SK-N-SH treated with all-trans-retinoic acid at 6 μM for 48 hours (cell line): ENCODE measurements around the gene TKTL1.

Experiments used
- ESRRG ChIP-seq: fragments of 250-450 bp; sonication (Bioruptor Pico); IDR thresholded peaks from 2 replicates; pipeline ENCODE4 v1.6.1; 2021; ENCODE audit warnings: mild to moderate bottlenecking
- PPARA ChIP-seq: fragments of 250-450 bp; sonication (Bioruptor Pico); IDR thresholded peaks from 2 replicates; pipeline ENCODE4 v1.5.0; 2020; ENCODE audit warnings: mild to moderate bottlenecking, borderline replicate concordance
- ZC3H10 ChIP-seq: fragments of 250-450 bp; sonication (Bioruptor Pico); IDR thresholded peaks from 2 replicates; pipeline ENCODE4 v1.5.1; 2021; ENCODE audit warnings: mild to moderate bottlenecking, moderate library complexity
- ZFP30 ChIP-seq: fragments of 450-650 bp; formaldehyde crosslinking; IDR thresholded peaks from 2 replicates; pipeline ENCODE4 v1.5.0; 2022; ENCODE audit warnings: mild to moderate bottlenecking, moderate library complexity
- ZNF565 ChIP-seq: fragments of 450-650 bp; formaldehyde crosslinking; conservative IDR thresholded peaks from 2 replicates; pipeline ENCODE4 v1.5.0; 2020; ENCODE audit warnings: low read depth, mild to moderate bottlenecking, moderate library complexity
- ZNF8 ChIP-seq: fragments of 450-650 bp; formaldehyde crosslinking; IDR thresholded peaks from 2 replicates; pipeline ENCODE4 v1.5.0; 2020; ENCODE audit warnings: mild to moderate bottlenecking, moderate library complexity
- TF ChIP-seq, protein P1 (sequence below): fragments of 250-450 bp; sonication (Bioruptor Pico); IDR thresholded peaks from 2 replicates; pipeline ENCODE4 v1.5.1; 2021; ENCODE audit warnings: mild to moderate bottlenecking, moderate library complexity
- TF ChIP-seq, protein P2 (sequence below): fragments of 250-450 bp; sonication (Bioruptor Pico); IDR thresholded peaks from 2 replicates; pipeline ENCODE4 v1.5.1; 2020; ENCODE audit warnings: low read depth, mild to moderate bottlenecking, moderate library complexity
- TF ChIP-seq, protein P3 (sequence below): fragments of 250-450 bp; sonication (Bioruptor Pico); IDR thresholded peaks from 2 replicates; pipeline ENCODE4 v1.8.0; 2020; ENCODE audit warnings: mild to moderate bottlenecking, moderate library complexity, borderline replicate concordance

DNA sequence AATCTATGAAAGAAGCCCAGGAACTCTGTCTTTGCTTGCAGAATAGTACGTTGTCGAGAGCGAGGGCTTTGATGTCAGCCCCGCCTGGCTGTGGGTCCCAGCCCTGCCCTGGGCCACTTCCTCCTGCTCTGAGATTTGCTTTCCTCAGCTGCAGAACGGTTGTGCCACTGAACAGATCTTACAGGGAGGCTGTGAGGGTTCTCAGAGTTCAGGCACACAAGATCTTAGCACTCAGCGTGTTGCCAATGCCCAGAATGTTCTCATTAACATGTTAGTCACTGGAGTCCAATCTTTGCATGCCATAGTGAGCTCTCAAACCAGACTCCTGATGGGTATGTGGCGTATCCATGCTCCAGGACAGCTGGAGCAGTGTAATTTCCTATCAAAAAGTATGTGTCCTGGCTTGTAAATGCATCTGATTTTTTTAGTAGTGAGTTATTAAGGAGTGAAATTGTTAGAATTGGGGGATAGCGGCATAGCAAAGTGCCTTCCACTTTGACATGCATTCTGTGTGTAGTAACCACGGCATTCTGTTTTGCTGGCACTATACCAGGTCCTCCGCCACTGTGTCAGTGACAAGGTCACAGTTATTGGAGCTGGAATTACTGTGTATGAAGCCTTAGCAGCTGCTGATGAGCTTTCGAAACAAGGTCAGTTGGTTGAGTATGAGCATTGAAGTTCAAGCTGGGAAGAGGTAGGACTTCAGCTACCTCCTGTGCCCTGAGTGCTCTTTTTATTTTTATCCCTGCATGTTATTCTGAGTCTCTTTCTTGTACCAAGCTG is 31.6 kb downstream of the TKTL1 start:
- TF ChIP-seq ZFP30 (CRISPR knock-in tag), result no peak
- TF ChIP-seq, protein P1, sequence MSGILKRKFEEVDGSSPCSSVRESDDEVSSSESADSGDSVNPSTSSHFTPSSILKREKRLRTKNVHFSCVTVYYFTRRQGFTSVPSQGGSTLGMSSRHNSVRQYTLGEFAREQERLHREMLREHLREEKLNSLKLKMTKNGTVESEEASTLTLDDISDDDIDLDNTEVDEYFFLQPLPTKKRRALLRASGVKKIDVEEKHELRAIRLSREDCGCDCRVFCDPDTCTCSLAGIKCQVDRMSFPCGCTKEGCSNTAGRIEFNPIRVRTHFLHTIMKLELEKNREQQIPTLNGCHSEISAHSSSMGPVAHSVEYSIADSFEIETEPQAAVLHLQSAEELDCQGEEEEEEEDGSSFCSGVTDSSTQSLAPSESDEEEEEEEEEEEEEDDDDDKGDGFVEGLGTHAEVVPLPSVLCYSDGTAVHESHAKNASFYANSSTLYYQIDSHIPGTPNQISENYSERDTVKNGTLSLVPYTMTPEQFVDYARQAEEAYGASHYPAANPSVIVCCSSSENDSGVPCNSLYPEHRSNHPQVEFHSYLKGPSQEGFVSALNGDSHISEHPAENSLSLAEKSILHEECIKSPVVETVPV (CRISPR knock-in tag), result no peak
- TF ChIP-seq, protein P2, sequence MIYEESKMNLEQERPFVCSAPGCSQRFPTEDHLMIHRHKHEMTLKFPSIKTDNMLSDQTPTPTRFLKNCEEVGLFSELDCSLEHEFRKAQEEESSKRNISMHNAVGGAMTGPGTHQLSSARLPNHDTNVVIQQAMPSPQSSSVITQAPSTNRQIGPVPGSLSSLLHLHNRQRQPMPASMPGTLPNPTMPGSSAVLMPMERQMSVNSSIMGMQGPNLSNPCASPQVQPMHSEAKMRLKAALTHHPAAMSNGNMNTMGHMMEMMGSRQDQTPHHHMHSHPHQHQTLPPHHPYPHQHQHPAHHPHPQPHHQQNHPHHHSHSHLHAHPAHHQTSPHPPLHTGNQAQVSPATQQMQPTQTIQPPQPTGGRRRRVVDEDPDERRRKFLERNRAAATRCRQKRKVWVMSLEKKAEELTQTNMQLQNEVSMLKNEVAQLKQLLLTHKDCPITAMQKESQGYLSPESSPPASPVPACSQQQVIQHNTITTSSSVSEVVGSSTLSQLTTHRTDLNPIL (CRISPR knock-in tag), result no peak
- TF ChIP-seq ESRRG (CRISPR knock-in tag), result no peak
- TF ChIP-seq, protein P3, sequence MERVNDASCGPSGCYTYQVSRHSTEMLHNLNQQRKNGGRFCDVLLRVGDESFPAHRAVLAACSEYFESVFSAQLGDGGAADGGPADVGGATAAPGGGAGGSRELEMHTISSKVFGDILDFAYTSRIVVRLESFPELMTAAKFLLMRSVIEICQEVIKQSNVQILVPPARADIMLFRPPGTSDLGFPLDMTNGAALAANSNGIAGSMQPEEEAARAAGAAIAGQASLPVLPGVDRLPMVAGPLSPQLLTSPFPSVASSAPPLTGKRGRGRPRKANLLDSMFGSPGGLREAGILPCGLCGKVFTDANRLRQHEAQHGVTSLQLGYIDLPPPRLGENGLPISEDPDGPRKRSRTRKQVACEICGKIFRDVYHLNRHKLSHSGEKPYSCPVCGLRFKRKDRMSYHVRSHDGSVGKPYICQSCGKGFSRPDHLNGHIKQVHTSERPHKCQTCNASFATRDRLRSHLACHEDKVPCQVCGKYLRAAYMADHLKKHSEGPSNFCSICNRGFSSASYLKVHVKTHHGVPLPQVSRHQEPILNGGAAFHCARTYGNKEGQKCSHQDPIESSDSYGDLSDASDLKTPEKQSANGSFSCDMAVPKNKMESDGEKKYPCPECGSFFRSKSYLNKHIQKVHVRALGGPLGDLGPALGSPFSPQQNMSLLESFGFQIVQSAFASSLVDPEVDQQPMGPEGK, result no peak
- no peak for TF ChIP-seq PPARA (CRISPR knock-in tag)
- TF ChIP-seq ZNF565 (CRISPR knock-in tag), result no peak
- no peak for TF ChIP-seq ZC3H10 (CRISPR knock-in tag)
- no peak for TF ChIP-seq ZNF8
